NCI-H2081 treated with DMSO at 0.1 percent for 48 hours (cell line): ENCODE results near the gene RAPGEF3.

Experiments used
- DNase-seq: peaks from one replicate; lab custom pipeline; 2025; lab: John Stamatoyannopoulos, UW

RAPGEF3 gene

GRCh38 chr12:47689215-47689614 lies 69.5 kb downstream of the RAPGEF3 start:
- no peak for DNase-seq

GRCh38 chr12:47687636-47688035 lies 71.0 kb downstream of the RAPGEF3 start:
- no peak for DNase-seq

- no peak for DNase-seq
These were observed 71.9 kb downstream of the RAPGEF3 start for GRCh38 chr12:47686645-47687240.
